Measurements from ENCODE around the gene CLIC6. TPM values are rescaled to one million over a fixed set of nuclear protein-coding genes. Genes with fewer than 3 reads are reported as not detected.

The CLIC6 gene
- total and polyA plus RNA-seq, 2 of the 8 experiments (the other 6 are each of a cell fraction or from before 2014, with no cell fraction given): 0.42 to 1.3 TPM

DNA sequence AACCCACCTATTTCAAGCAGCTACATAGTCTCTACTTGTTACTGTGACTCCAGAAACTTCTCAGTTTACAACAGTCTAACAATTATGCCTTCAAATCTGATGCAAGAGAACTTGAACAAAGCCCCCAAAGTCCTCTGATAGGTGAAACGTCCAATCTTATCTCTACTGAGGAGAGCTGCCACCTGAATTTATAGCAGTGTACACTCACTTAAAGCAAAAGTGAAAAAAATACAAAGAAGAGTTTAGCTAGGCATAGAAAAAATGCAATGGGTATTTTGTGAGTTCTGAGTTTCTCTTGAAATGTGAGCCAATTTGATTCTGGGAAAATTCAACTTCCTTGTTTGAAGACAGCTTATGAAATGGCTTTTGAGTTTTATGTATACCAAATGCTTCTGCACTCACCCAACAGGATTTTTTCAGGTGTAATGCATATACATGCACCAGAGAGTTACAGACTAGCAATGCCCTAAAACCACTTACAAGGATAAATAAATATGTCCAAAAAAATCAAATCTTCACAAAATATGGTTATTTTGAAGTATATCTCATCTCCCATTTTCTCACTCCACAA lies 17.8 kb upstream of the CLIC6 start:
- Histone ChIP-seq H2AK5ac (ENCODE audit: low read depth, low read length) (no peak overlapping the region), H3K27me3 (replicated peaks in 1 of 4; ENCODE audit: control insufficient read depth in 3 of 4, extremely low read depth in 1 of 4, insufficient read depth in 3 of 4, low read length in 3 of 4) (0 out of 7 replicates have a peak, but pooled peaks cover 0 to 2% (median 0%) of the 10 kb centered on the region in 4 experiments), H3K23ac (ENCODE audit: insufficient read length) (no peak overlapping the region), H3K4me2 (ENCODE audit: insufficient read depth in 1 of 2, low read depth in 2 of 2, low read length in 2 of 2) (no peak overlapping the region), H2BK120ac (replicated peaks; ENCODE audit: low read depth, low read length) (no peak overlapping the region), H3K79me2 (ENCODE audit: control insufficient read depth in 1 of 2, insufficient read depth in 2 of 2, low read length in 2 of 2) (no peaks in the 10 kb centered on the region), H3K9me3 (ENCODE audit: insufficient read depth in 2 of 2, low read depth in 1 of 2, low read length in 1 of 2) (no peaks in the 10 kb centered on the region), H2AFZ (ENCODE audit: low read length) (no peak overlapping the region), H3K18ac (ENCODE audit: extremely low read depth, low read length) (no peak overlapping the region), H3K27ac (ENCODE audit: low read depth, low read length) (no peak overlapping the region), H4K8ac (ENCODE audit: extremely low read depth, insufficient read depth, low read length) (no peak overlapping the region), H3K79me1 (ENCODE audit: low read depth, low read length) (no peaks in the 10 kb centered on the region), H4K5ac (ENCODE audit: insufficient read length, low read depth, low read length) (no peak overlapping the region), H3K4me3 (ENCODE audit: extremely low read depth in 1 of 4, insufficient read depth in 2 of 4, low read depth in 3 of 4, low read length in 4 of 4) (no peak overlapping the region), H3K14ac (ENCODE audit: insufficient read length) (no peak overlapping the region), H3K36me3 (ENCODE audit: control insufficient read depth in 2 of 4, insufficient read depth in 4 of 4, low read length in 3 of 4) (no peaks in the 10 kb centered on the region), H4K20me1 (replicated peaks in 1 of 2; ENCODE audit: control insufficient read depth in 1 of 2, insufficient read depth in 2 of 2, low read length in 2 of 2) (no peaks in the 10 kb centered on the region), H2BK5ac (ENCODE audit: low read depth, low read length) (no peak overlapping the region), H4K91ac (replicated peaks; ENCODE audit: insufficient read length, low read length) (no peak overlapping the region), H3K56ac (replicated peaks; ENCODE audit: insufficient read length, low read depth, low read length) (no peak overlapping the region), H2BK20ac (ENCODE audit: low read length) (no peak overlapping the region), H2BK12ac (ENCODE audit: low read depth, low read length) (no peak overlapping the region), H2BK15ac (ENCODE audit: low read length) (no peak overlapping the region), H3K23me2 (ENCODE audit: low read depth, low read length) (no peaks in the 10 kb centered on the region), H3K9ac (replicated peaks in 1 of 4; ENCODE audit: extremely low read depth in 1 of 4, low read depth in 3 of 4, low read length in 3 of 4) (no peak overlapping the region), H3K4me1 (replicated peaks in 1 of 4; ENCODE audit: control insufficient read depth in 3 of 4, insufficient read depth in 4 of 4, low read length in 3 of 4) (no peaks in the 10 kb centered on the region; a peak in 1 of 7 replicates), H3K4ac (replicated peaks; ENCODE audit: insufficient read length, low read depth, low read length) (no peak overlapping the region)
- POLR2A ChIA-PET (ENCODE audit: partially characterized antibody): no interaction called here
- DNase-seq (ENCODE audit: low read depth in 1 of 2, low spot score in 2 of 2) (no peak), FAIRE-seq (no peak)
- 77% methylated on average over 1 of the region's 1 CpG; no CpG with 5 or more reads in 1 of the 2 experiments for WGBS, 2 experiments (ENCODE audit: extremely low coverage in 1 of 2, insufficient coverage in 1 of 2, insufficient read length in 1 of 2, insufficient replicate concordance in 2 of 2, low coverage in 1 of 2, low lambda C conversion rate in 2 of 2, missing lambda C conversion rate in 1 of 2)
- CTCF ChIA-PET (ENCODE audit: partially characterized antibody): interaction anchor here (0.7 to 1.4 kb wide), 2 partner anchors 16 to 17 kb away, joined by 3 read pairs; no protein-coding TSS in a partner anchor
- TF ChIP-seq CHD1 (IDR thresholded peaks at IDR 0.05; ENCODE audit: low read depth, low read length) (no peak), POLR2A (IDR thresholded peaks at IDR 0.05; ENCODE audit: control extremely low read depth in 1 of 2, low read depth in 2 of 2, low read length in 2 of 2) (no peak), SP1 (IDR thresholded peaks at IDR 0.05; ENCODE audit: low read depth, low read length) (no peak), CEBPB (IDR thresholded peaks at IDR 0.05; ENCODE audit: low read depth, low read length) (no peak), CTBP2 (IDR thresholded peaks at IDR 0.05; ENCODE audit: borderline replicate concordance, insufficient read depth, insufficient read length, low read length) (no peak), CBX5 (IDR thresholded peaks at IDR 0.05; ENCODE audit: low read depth, low read length) (no peak), RFX5 (IDR thresholded peaks at IDR 0.05; ENCODE audit: borderline replicate concordance, low read depth, low read length) (no peak), MAFK (IDR thresholded peaks at IDR 0.05; ENCODE audit: low read depth, low read length) (no peak)
- TF ChIP-seq, protein P1, sequence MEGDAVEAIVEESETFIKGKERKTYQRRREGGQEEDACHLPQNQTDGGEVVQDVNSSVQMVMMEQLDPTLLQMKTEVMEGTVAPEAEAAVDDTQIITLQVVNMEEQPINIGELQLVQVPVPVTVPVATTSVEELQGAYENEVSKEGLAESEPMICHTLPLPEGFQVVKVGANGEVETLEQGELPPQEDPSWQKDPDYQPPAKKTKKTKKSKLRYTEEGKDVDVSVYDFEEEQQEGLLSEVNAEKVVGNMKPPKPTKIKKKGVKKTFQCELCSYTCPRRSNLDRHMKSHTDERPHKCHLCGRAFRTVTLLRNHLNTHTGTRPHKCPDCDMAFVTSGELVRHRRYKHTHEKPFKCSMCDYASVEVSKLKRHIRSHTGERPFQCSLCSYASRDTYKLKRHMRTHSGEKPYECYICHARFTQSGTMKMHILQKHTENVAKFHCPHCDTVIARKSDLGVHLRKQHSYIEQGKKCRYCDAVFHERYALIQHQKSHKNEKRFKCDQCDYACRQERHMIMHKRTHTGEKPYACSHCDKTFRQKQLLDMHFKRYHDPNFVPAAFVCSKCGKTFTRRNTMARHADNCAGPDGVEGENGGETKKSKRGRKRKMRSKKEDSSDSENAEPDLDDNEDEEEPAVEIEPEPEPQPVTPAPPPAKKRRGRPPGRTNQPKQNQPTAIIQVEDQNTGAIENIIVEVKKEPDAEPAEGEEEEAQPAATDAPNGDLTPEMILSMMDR (IDR thresholded peaks at IDR 0.05; ENCODE audit: control extremely low read depth in 1 of 3, insufficient read depth in 1 of 3, low read depth in 1 of 3, low read length in 3 of 3): no peak
